Medulla oblongata (tissue), 1 donor: ENCODE results near the gene GLRA3.

Experiments used
- DNase-seq: peaks from one replicate; pipeline ENCODE4 v3.0.0-alpha.2; 2015; ENCODE audit errors: extremely low spot score

Gene GLRA3

GRCh38 chr4:174596513-174596912 is 232.5 kb downstream of the GLRA3 start:
- no peak for DNase-seq

GRCh38 chr4:174595141-174595929 is 233.7 kb downstream of the GLRA3 start:
- no peak for DNase-seq

- DNase-seq = no peak
These were observed 235.3 kb downstream of the GLRA3 start for GRCh38 chr4:174593701-174594100.

- no peak for DNase-seq
These were observed 236.1 kb downstream of the GLRA3 start for GRCh38 chr4:174592985-174593335.

- DNase-seq = no peak
These were observed 236.6 kb downstream of the GLRA3 start for GRCh38 chr4:174592256-174592984.

- no peak for DNase-seq
These were observed 237.6 kb downstream of the GLRA3 start for GRCh38 chr4:174591243-174592021.

GRCh38 chr4:174590336-174590735 is 238.7 kb downstream of the GLRA3 start:
- DNase-seq = no peak
